ENCODE data around the gene MAPK7.

The MAPK7 gene

GRCh38 chr17:19392303-19392702 is 14.0 kb downstream of the MAPK7 start:
- no peak for DNase-seq (ENCODE audit: low read depth in 2 of 2, low spot score in 1 of 2)

GRCh38 chr17:19397556-19398041 is 19.3 kb downstream of the MAPK7 start:
- no peak for DNase-seq (ENCODE audit: low read depth in 2 of 2, low spot score in 1 of 2)

- DNase-seq (ENCODE audit: low read depth in 2 of 2, low spot score in 1 of 2), result no peak
Measured at GRCh38 chr17:19398301-19399181, 20.2 kb downstream of the MAPK7 start.

- no peak for DNase-seq (ENCODE audit: low read depth in 2 of 2, low spot score in 1 of 2)
Measured at GRCh38 chr17:19399750-19400450, 21.6 kb downstream of the MAPK7 start.

GRCh38 chr17:19401321-19402010 is 23.2 kb downstream of the MAPK7 start:
- no peak for DNase-seq (ENCODE audit: low read depth in 2 of 2, low spot score in 1 of 2)

- DNase-seq (ENCODE audit: low read depth in 2 of 2, low spot score in 1 of 2), result no peak
Measured at GRCh38 chr17:19402171-19402570, 23.9 kb downstream of the MAPK7 start.

- no peak for DNase-seq (ENCODE audit: low read depth in 2 of 2, low spot score in 1 of 2)
Measured at GRCh38 chr17:19403021-19403420, 24.7 kb downstream of the MAPK7 start.

- no peak for DNase-seq (ENCODE audit: low read depth in 2 of 2, low spot score in 1 of 2)
Measured at GRCh38 chr17:19404264-19404663, 26.0 kb downstream of the MAPK7 start.

GRCh38 chr17:19405114-19405513 is 26.8 kb downstream of the MAPK7 start:
- DNase-seq (ENCODE audit: low read depth in 2 of 2, low spot score in 1 of 2), result no peak

- no peak for DNase-seq (ENCODE audit: low read depth in 2 of 2, low spot score in 1 of 2)
Measured at GRCh38 chr17:19407601-19408345, 29.5 kb downstream of the MAPK7 start.

- DNase-seq (ENCODE audit: low read depth in 2 of 2, low spot score in 1 of 2), result no peak
Measured at GRCh38 chr17:19408346-19408710, 30.0 kb downstream of the MAPK7 start.

- no peak for DNase-seq (ENCODE audit: low read depth in 2 of 2, low spot score in 1 of 2)
Measured at GRCh38 chr17:19409066-19409465, 30.8 kb downstream of the MAPK7 start.

GRCh38 chr17:19409509-19409908 is 31.2 kb downstream of the MAPK7 start:
- no peak for DNase-seq (ENCODE audit: low read depth in 2 of 2, low spot score in 1 of 2)

GRCh38 chr17:19410091-19410490 is 31.8 kb downstream of the MAPK7 start:
- DNase-seq (ENCODE audit: low read depth in 2 of 2, low spot score in 1 of 2), result no peak

GRCh38 chr17:19410875-19411620 is 32.8 kb downstream of the MAPK7 start, which contains the start of gene RNF112:
Gene RNF112, plus strand, starts transcription at chr17:19411232. Its CDS starts 177 bp downstream, at chr17:19411409.
- no peak for DNase-seq (ENCODE audit: low read depth in 2 of 2, low spot score in 1 of 2)

- no peak for DNase-seq (ENCODE audit: low read depth in 2 of 2, low spot score in 1 of 2)
Measured at GRCh38 chr17:19411631-19412030, 33.3 kb downstream of the MAPK7 start.

- no peak for DNase-seq (ENCODE audit: low read depth in 2 of 2, low spot score in 1 of 2)
Measured at GRCh38 chr17:19412510-19412909, 34.2 kb downstream of the MAPK7 start.

GRCh38 chr17:19412984-19413383 is 34.7 kb downstream of the MAPK7 start:
- DNase-seq (ENCODE audit: low read depth in 2 of 2, low spot score in 1 of 2), result no peak

GRCh38 chr17:19413761-19414160 is 35.5 kb downstream of the MAPK7 start:
- DNase-seq (ENCODE audit: low read depth in 2 of 2, low spot score in 1 of 2), result no peak

Data from stimulated activated CD8-positive, alpha-beta memory T cell treated with anti-CD3 and anti-CD28 coated beads, Interleukin-4, amount 100 ng/mL, for 4 hours (primary cell).